ENCODE results near the gene CDK5RAP3. TPM values are rescaled to one million over a fixed set of nuclear protein-coding genes. Genes with fewer than 3 reads are reported as not detected.

The CDK5RAP3 gene
- polyA plus RNA-seq, 1 of the 3 experiments (the other 2 are of a cell fraction), result 208 TPM

GRCh38 chr17:48023400-48024148, 52.7 kb downstream of the CDK5RAP3 start:
- H3F3A ChIP-seq (replicated peaks; ENCODE audit: insufficient read depth), result peaks cover 46% of the 10 kb centered on the region
- H3K9ac ChIP-seq, result peak overlapping the region; percentile 47; the same call in 1 of the 2 replicates
- peak; percentile 94 for DNase-seq
- POLR2A ChIA-PET, result interaction anchor here (0.8 to 1.0 kb wide), 2 partner anchors 8 to 12 kb away, joined by 4 to 7 read pairs; no protein-coding TSS in a partner anchor
- H3K27ac ChIP-seq (ENCODE audit: low read depth in 2 of 2, low read length in 1 of 2), result peak overlapping the region; percentile 68 to 88
- CTCF ChIA-PET, result interaction anchor here (0.5 to 31.3 kb wide), 10 partner anchors 8 to 107 kb away, joined by 3 to 1752 read pairs (median 6); partner anchors contain the start of genes CDK5RAP3 and NFE2L1
- H3K79me2 ChIP-seq (ENCODE audit: insufficient read depth), result no peaks in the 10 kb centered on the region
- 5% methylated on average over 21 of the region's 54 CpGs for WGBS (ENCODE audit: low lambda C conversion rate)
- H3K36me3 ChIP-seq (replicated peaks in 1 of 2; ENCODE audit: control insufficient read depth in 1 of 2, insufficient read depth in 2 of 2, low read length in 1 of 2), result no peaks in the 10 kb centered on the region
- peak overlapping the region; percentile 95; the same call in 1 of the 2 replicates for H2AFZ ChIP-seq (ENCODE audit: low read depth)
- H3K4me3 ChIP-seq (ENCODE audit: low read depth in 2 of 2, low read length in 1 of 2), result peak overlapping the region; percentile 43 to 78
- H3K9me2 ChIP-seq, result no peaks in the 10 kb centered on the region
- peak overlapping the region; percentile 100 for H3K4me2 ChIP-seq
- no peaks in the 10 kb centered on the region for H3K27me3 ChIP-seq (ENCODE audit: insufficient read depth)
- no peaks in the 10 kb centered on the region for H4K20me1 ChIP-seq (ENCODE audit: insufficient read depth)
- no peaks in the 10 kb centered on the region for H3K9me3 ChIP-seq
- peaks cover 25 to 33% of the 10 kb centered on the region in 2 experiments; a peak in 3 of 4 replicates for H3K4me1 ChIP-seq (ENCODE audit: control insufficient read depth in 1 of 2, insufficient read depth in 2 of 2, low read depth in 1 of 2, low read length in 1 of 2)
- TF ChIP-seq JUND (IDR thresholded peaks at IDR 0.05) (no peak; the same call in 1 of the 2 replicates), EZH2phosphoT487 (IDR thresholded peaks at IDR 0.05; ENCODE audit: borderline replicate concordance, low read depth) (no peak), RAD21 (IDR thresholded peaks at IDR 0.05; ENCODE audit: low read length) (peak; percentile 37), CTCF (IDR thresholded peaks at IDR 0.05) (peak; percentile 48), TAF1 (IDR thresholded peaks at IDR 0.05; ENCODE audit: borderline replicate concordance, low read depth, low read length) (peak; percentile 16; the same call in 1 of the 2 replicates), POLR2AphosphoS5 (IDR thresholded peaks at IDR 0.05; ENCODE audit: low read depth, low read length) (peak; percentile 78), GABPA (IDR thresholded peaks at IDR 0.05; ENCODE audit: low read depth) (0 out of 2 replicates have a peak, but pooled peaks have one; percentile 10), TCF12 (IDR thresholded peaks at IDR 0.05) (peak; percentile 34; the same call in 1 of the 2 replicates), FOSL2 (IDR thresholded peaks at IDR 0.05; ENCODE audit: borderline replicate concordance, low read depth) (no peak), NFIC (IDR thresholded peaks at IDR 0.05; ENCODE audit: borderline replicate concordance) (peak; percentile 79), RFX5 (IDR thresholded peaks at IDR 0.05; ENCODE audit: low read length) (0 out of 2 replicates have a peak, but pooled peaks have one; percentile 53), RXRA (IDR thresholded peaks at IDR 0.05; ENCODE audit: borderline replicate concordance, low read depth) (no peak), SMC3 (IDR thresholded peaks at IDR 0.05; ENCODE audit: low read depth, low read length) (no peak), SIN3A (IDR thresholded peaks at IDR 0.05; ENCODE audit: borderline replicate concordance, low read depth, low read length) (peak; percentile 94), FOXJ3 (CRISPR knock-in tag; IDR thresholded peaks at IDR 0.05) (peak; percentile 62; the same call in 1 of the 2 replicates), ELF1 (IDR thresholded peaks at IDR 0.05) (no peak; the same call in 1 of the 2 replicates), MEF2A (IDR thresholded peaks at IDR 0.05; ENCODE audit: borderline replicate concordance, low read depth) (no peak), YY1 (IDR thresholded peaks at IDR 0.05; ENCODE audit: low read depth) (no peak; the same call in 1 of the 2 replicates), TEAD4 (IDR thresholded peaks at IDR 0.05; ENCODE audit: borderline replicate concordance, insufficient read depth) (0 out of 2 replicates have a peak, but pooled peaks have one; percentile 45), PBX3 (IDR thresholded peaks at IDR 0.05) (peak; percentile 99), USF2 (IDR thresholded peaks at IDR 0.05; ENCODE audit: borderline replicate concordance, low read depth, low read length) (no peak), GATA2 (CRISPR knock-in tag; IDR thresholded peaks at IDR 0.05) (no peak), REST (IDR thresholded peaks at IDR 0.05; ENCODE audit: low read depth, low read length) (no peak), USF1 (IDR thresholded peaks at IDR 0.05; ENCODE audit: borderline replicate concordance, low read depth) (peak; percentile 49; the same call in 1 of the 2 replicates)

Measured in SK-N-SH (cell line).